Measurements from ENCODE around the gene PLOD2.

DNA sequence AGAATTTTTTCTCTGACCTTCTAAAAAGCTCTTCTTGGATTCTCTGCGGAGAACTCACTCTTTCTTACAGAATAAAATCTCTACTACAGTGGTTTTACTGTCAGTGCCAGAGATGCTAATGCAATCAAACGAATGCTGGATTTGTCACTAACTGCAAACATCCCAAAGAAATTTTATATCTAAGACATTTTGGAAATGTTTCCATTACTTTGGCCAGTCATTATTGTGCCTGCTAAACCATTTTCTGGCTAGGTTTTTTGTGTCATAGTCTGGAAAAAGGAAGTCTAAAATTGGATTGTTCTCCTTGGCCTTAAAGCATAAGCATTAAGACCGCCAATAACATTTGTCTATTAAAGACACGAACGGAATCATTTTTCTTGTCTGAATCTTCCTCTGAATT, 54.0 kb downstream of the PLOD2 start:
- TF ChIP-seq, protein P1, sequence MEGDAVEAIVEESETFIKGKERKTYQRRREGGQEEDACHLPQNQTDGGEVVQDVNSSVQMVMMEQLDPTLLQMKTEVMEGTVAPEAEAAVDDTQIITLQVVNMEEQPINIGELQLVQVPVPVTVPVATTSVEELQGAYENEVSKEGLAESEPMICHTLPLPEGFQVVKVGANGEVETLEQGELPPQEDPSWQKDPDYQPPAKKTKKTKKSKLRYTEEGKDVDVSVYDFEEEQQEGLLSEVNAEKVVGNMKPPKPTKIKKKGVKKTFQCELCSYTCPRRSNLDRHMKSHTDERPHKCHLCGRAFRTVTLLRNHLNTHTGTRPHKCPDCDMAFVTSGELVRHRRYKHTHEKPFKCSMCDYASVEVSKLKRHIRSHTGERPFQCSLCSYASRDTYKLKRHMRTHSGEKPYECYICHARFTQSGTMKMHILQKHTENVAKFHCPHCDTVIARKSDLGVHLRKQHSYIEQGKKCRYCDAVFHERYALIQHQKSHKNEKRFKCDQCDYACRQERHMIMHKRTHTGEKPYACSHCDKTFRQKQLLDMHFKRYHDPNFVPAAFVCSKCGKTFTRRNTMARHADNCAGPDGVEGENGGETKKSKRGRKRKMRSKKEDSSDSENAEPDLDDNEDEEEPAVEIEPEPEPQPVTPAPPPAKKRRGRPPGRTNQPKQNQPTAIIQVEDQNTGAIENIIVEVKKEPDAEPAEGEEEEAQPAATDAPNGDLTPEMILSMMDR (IDR thresholded peaks at IDR 0.05; ENCODE audit: low read length): no peak
- TF ChIP-seq EZH2phosphoT487 (IDR thresholded peaks at IDR 0.05; ENCODE audit: low read length): no peak
- no peak for TF ChIP-seq EZH2 (optimal IDR thresholded peaks at IDR 0.05; ENCODE audit: low read depth, low read length)
